Peyer's patch (tissue), 4 donors: ENCODE measurements around the gene NEU3. TPM values are rescaled to one million over a fixed set of nuclear protein-coding genes. Genes with fewer than 3 reads are reported as not detected.

Experiments used
- DNase-seq, 3 donors: peaks; one replicate each; pipeline ENCODE4 v3.0.0-alpha.2; 2017 to 2019
- H3K27ac ChIP-seq, 4 donors: fragments of 200-600 bp; sonication (generic); one replicate each; pipeline ENCODE4 v1.5.1; 2016 to 2019
- H3K27me3 ChIP-seq, 2 donors: fragments of 200-600 bp; sonication (generic); one replicate each; pipeline ENCODE4 v1.5.1; 2019
- H3K36me3 ChIP-seq, 3 donors: fragments of 200-600 bp; sonication (generic); one replicate each; pipeline ENCODE4 v1.5.1; 2016 to 2019
- H3K4me1 ChIP-seq, 4 donors: fragments of 200-600 bp; sonication (generic); one replicate each; pipeline ENCODE4 v1.5.1; 2016 to 2019
- H3K4me3 ChIP-seq, 4 donors: fragments of 200-600 bp; sonication (generic); 1 replicate in 3 of 4; 2 replicates in 1 of 4; pipeline ENCODE4 v1.5.1; 2016 to 2019; ENCODE audit warnings: mild to moderate bottlenecking in 1 of 4
- H3K9me3 ChIP-seq, 4 donors: fragments of 200-600 bp; sonication (generic); one replicate each; pipeline ENCODE4 v1.5.1; 2016 to 2019; ENCODE audit warnings: mild to moderate bottlenecking in 1 of 4
- CTCF ChIP-seq, 6 experiments: fragments of 450-650 bp in 4 of 6; fragments of 200-600 bp in 2 of 6; sonication (generic) in 1 of 6; IDR thresholded peaks; one replicate each; pipeline ENCODE4 v1.5.1; 2017 to 2019; ENCODE audit warnings: antibody characterized with exemption in 6 of 6, mild to moderate bottlenecking in 3 of 6, moderate library complexity in 1 of 6
- POLR2A ChIP-seq, 2 donors: fragments of 450-650 bp; IDR thresholded peaks; one replicate each; pipeline ENCODE4 v1.5.1; 2017; ENCODE audit warnings: antibody characterized with exemption in 2 of 2, mild to moderate bottlenecking in 2 of 2, moderate library complexity in 2 of 2
- total RNA-seq, 4 donors: library from RNA; depleted of rRNA; stranded (reverse); fragments of >200 nt; gene quantifications; one replicate each; pipeline ENCODE4 v1.1.0, GENCODE V29; 2016

NEU3 gene
- total RNA-seq, 4 donors from 2014 or later: 6.0 to 14.0 (median 10.1) TPM

DNA sequence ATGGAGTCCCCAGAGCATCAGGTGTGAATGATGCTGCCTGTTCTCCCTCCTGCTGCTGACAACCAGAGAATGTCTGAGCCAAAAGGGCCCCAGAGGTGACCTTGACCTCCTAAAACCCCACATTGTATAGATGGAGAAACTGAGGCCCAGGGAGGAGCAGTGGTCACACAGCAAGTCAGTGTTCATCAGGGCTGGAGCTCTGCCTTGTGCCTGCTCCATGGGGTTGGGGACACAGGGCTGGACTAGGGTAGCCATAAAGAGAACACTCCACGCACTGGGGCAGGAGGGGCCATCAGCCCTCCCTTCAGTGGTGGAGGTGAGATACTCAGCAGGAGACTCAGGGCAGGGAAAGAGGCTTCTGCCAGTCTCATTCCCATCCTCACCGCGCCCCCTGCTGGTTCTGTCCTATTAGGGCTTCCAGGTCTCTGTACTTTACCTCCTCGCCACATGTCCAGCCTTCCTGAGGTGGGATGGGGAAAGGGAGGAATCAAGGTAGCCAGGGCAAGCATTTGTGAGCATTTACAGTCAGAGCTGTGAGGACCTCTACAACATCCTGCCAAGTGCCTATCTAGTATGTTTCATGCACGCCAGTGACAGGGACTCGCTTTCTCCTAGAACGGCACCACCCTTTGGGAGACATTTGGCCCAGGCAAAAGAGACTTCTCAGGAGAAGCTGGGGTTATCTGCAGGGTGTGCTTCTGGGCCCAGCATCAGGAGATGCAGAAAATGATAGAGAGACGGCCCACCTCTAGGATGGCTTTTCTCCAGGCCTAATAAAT, 43.2 kb downstream of the NEU3 start:
- TF ChIP-seq CTCF (IDR thresholded peaks at IDR 0.05) (peak; percentile 13 to 67 (median 60)), POLR2A (IDR thresholded peaks at IDR 0.05) (no peak)
- Histone ChIP-seq H3K4me1 (no peaks in the 10 kb centered on the region), H3K36me3 (no peaks in the 10 kb centered on the region), H3K27me3 (no peaks in the 10 kb centered on the region), H3K27ac (peak overlapping the region in 1 of 4 donors; percentile 3), H3K9me3 (no peaks in the 10 kb centered on the region), H3K4me3 (no peak overlapping the region)
- DNase-seq: peak; percentile 65 to 89 (median 83)

DNA sequence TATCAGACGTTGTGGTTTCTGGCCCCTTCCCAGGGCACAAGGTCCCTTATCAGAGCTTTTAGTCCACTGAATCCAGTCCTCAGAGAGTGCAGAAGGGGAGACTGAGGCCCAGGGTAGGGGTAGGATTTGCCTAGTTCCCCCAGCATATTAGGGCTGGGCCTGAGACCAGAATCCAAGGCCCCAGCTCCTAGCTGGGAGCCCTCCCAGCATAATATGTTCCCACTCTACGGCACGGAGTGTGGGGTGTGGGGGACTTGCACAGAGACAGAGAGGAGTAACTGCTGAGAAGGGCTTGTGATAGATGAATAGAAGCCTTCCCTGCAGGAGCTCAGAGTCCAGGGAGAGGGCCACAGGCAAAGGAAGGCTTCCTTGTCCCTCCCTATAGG, 43.8 kb downstream of the NEU3 start:
- no peak for TF ChIP-seq POLR2A (IDR thresholded peaks at IDR 0.05)
- TF ChIP-seq CTCF (IDR thresholded peaks at IDR 0.05): no peak
- H3K4me1 ChIP-seq: no peaks in the 10 kb centered on the region

GRCh38 chr11:75033916-75034315, 45.2 kb downstream of the NEU3 start:
- H3K27ac ChIP-seq: no peak overlapping the region
- TF ChIP-seq CTCF (IDR thresholded peaks at IDR 0.05): no peak
- no peak for TF ChIP-seq POLR2A (IDR thresholded peaks at IDR 0.05)
- DNase-seq: no peak
- H3K36me3 ChIP-seq: no peaks in the 10 kb centered on the region
- H3K27me3 ChIP-seq: no peaks in the 10 kb centered on the region
- H3K9me3 ChIP-seq: no peaks in the 10 kb centered on the region
- H3K4me3 ChIP-seq: no peak overlapping the region
- H3K4me1 ChIP-seq: no peaks in the 10 kb centered on the region

More for the DNA sequence above, 43.8 kb downstream of the NEU3 start:
- no peaks in the 10 kb centered on the region for H3K36me3 ChIP-seq
- H3K4me3 ChIP-seq: no peak overlapping the region
- no peak overlapping the region for H3K27ac ChIP-seq
- DNase-seq: no peak
- H3K27me3 ChIP-seq: no peaks in the 10 kb centered on the region
- no peaks in the 10 kb centered on the region for H3K9me3 ChIP-seq

GRCh38 chr11:75035256-75035655, 46.5 kb downstream of the NEU3 start:
- Histone ChIP-seq H3K36me3 (no peaks in the 10 kb centered on the region), H3K4me3 (no peak overlapping the region), H3K27ac (no peak overlapping the region), H3K4me1 (no peaks in the 10 kb centered on the region), H3K9me3 (no peaks in the 10 kb centered on the region), H3K27me3 (no peaks in the 10 kb centered on the region)
- no peak for DNase-seq
- no peak for TF ChIP-seq POLR2A (IDR thresholded peaks at IDR 0.05)
- TF ChIP-seq CTCF (IDR thresholded peaks at IDR 0.05): no peak

DNA sequence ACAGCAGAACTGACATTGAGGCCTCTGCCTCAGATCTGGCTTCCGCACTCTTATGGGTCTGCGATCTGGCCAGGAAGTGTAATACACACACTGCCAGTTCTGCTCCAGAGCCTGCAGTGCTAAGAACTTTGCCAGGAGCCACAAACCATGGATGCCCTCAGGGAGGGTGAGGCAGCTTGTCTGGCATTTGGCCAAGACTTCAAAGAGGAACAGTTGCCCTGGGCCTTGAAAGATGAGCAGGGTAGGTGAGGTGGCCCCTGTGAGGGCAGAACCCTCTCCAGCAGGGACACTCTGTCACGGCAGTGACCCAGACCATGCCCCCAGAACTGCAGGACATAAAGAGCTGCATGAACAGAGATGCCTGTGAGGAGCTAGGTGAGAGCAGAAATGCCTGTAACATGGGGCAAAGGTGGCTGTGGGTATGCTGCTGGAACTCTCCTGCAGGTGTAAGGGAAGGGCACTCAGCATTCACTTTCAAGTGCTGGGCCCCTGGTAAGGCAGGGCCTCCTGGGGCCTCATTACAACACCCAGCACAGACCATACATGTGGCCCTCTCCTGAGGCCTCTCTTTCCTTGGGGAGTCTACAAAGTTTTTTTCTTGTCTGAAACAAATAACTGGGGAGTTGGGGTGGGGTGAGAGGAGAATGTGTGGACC, 47.3 kb downstream of the NEU3 start:
- Histone ChIP-seq H3K4me1 (no peaks in the 10 kb centered on the region), H3K9me3 (no peaks in the 10 kb centered on the region), H3K36me3 (no peaks in the 10 kb centered on the region), H3K27me3 (no peaks in the 10 kb centered on the region), H3K4me3 (no peak overlapping the region), H3K27ac (peak overlapping the region in 1 of 4 donors; percentile 1)
- TF ChIP-seq POLR2A (IDR thresholded peaks at IDR 0.05) (no peak), CTCF (IDR thresholded peaks at IDR 0.05) (no peak)
- peak in 1 of 3 donors; percentile 46 for DNase-seq
